HG02884 (cell line): ENCODE results near the gene TPH2.

Source experiments
- ATAC-seq: cut with Tn5 transposase; IDR thresholded peaks from one replicate; pipeline ENCODE4 v1.9.1; 2021; ENCODE audit warnings: mild to moderate bottlenecking, moderate library complexity; ENCODE audit not compliant: unreplicated experiment

The TPH2 gene

DNA sequence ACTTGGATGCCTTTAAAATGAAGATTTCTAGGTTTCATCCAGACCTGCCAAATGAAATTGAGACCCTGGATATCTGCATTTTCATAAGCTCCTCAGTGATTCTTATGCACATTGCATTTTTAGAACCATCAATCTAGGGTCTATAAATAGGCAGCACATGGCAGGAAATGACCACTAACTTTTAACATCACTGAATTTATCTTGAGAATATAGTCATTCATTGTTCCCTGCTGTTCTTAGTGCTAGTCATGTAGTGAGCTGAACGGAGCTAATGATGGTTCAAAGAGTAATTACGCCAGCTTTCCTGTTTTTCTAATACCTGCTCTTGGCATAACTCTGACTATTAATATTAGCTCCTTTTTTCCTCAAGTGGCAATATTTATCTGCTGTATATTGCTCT lies 91.6 kb downstream of the TPH2 start:
- ATAC-seq = no peak

GRCh38 chr12:72031066-72031465 lies 92.4 kb downstream of the TPH2 start:
- ATAC-seq = no peak

DNA sequence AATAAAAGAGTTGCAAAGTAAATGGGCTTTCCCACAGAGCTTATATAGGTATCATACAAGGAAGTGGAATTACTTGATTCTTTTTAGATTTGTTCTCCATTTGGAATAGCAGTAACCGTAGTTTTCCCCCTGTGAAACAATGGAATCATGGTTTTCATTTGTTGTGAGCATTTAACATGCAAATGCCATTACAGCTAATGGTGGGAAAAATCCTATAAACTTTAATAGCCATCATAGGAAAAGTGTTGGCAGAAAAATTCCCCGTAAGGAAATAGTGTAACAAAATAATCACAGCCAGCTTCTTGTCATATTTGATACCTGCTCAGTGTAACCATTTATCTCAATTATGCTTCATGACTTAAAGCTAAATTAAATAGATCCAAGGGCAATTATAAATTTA lies 95.3 kb downstream of the TPH2 start:
- ATAC-seq = no peak

- ATAC-seq = no peak
Observed at GRCh38 chr12:72035625-72036024, 97.0 kb downstream of the TPH2 start.

DNA sequence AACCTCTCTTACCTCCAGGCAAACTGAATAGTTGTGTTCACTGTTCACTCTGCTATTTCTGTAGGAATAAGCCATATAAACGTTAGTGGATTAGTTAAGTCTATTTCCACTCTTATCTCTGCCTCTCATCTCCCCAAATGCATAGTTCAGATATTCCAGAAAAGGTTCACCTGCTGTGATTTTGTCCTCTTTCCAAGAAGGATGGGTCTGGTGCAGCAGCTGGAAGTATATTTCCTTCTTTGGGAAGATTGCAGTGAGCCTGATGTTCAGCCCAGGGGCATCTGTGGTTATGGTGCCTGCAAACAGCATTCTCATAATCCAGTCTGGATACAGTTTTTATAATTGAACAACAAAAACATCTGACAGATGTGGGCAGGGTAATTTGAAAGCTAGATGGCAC lies 97.7 kb downstream of the TPH2 start:
- ATAC-seq = no peak

DNA sequence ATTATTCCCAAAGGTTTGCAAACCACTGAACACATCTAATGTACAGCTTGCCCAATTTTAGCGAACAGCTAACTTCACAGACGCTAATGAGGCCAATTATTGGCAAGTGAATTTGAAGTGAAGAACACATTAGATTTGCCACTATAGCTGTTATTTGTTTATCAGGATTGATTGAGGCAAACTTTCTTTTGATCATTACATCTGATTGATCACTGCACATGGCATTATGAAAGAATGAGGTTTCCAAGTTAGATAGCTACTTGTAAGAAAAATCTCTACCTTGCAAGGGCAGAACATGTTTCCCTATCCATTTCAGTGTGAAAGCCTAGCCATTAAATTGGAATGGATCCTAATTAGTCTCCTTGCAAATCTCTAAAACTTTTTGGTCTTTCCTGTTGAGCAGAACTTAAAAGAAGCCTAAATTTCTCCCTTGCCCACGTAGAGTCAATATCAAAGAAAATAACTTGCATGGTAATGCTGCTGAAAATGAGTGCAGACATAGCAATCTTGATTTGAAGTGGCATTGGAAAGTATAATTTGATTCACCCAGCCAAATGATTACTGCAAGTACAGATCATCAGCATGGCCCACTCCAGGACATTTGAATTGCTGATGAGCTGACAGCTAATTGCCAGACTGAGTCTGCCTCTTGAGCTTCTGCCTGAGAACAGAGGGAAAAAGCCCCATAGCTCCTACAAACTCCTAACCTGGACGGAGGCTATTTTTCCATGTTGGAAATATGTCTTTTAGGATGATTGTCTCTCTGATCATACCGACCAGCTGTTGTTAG lies 98.6 kb downstream of the TPH2 start:
- ATAC-seq = no peak

DNA sequence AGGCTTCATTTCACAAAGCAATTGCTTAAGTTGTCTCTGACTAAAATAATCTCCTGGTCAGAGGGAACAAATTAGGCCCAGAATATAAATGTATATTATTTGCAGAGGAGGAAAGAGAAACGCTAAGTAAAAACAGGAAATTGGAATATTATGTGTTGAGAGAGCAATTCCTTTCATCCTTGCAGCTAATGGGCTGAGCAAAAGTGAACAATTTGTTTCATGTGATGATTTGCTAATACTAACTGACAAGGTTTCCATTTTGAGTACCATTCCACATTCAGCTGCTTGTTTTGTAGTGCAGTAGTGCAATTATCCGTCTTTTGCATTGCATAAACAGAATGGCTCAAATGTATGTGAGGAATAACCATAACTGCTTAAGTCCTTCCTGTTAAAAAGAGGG lies 103.2 kb downstream of the TPH2 start:
- ATAC-seq = no peak

GRCh38 chr12:72053604-72054003 lies 115.0 kb downstream of the TPH2 start:
- no peak for ATAC-seq

GRCh38 chr12:72054511-72054910 lies 115.9 kb downstream of the TPH2 start:
- ATAC-seq = no peak

- ATAC-seq = no peak
Observed at GRCh38 chr12:72057330-72057914, 118.8 kb downstream of the TPH2 start.

DNA sequence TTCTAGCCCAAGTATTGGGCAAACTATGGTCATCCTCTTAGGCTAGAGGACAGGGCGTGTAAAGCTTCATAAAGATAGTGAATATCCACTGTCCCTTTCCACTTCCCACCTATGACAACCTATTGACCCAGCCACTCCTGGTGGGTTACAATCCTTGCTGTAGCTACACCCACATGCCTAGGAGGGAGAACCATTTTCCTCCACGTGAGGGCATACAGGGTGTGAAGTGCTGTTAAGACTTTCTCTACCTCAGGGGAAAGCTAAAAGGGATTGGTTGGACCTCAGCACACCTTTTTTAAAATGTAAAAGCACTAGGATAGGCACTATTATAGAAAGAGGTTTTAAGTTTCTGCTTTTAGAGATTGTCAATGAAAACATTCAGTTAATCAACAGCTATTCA lies 124.4 kb downstream of the TPH2 start:
- ATAC-seq = no peak

- no peak for ATAC-seq
Observed at GRCh38 chr12:72071030-72071429, 132.4 kb downstream of the TPH2 start.

GRCh38 chr12:72072592-72073212 lies 134.1 kb downstream of the TPH2 start:
- ATAC-seq = no peak

DNA sequence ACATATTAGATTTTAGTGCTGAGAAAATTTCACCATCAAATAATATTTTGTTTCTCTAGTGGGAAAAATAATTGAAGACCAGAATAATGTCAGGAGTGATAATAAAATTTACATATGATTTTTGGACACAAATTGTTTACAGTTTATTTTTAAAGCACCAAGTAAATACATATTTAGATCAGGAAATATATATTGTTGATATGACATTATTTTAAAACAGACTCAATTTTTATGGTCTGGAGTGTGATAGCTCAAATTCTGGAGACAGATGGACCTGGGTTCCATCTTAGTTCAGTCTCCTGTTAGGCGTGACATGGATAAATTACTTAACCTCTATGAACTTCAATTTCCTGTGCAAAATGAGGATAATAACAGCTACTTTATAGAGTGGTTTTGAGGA lies 135.4 kb downstream of the TPH2 start:
- ATAC-seq = no peak

- ATAC-seq = no peak
Observed at GRCh38 chr12:72074956-72075355, 136.3 kb downstream of the TPH2 start.

GRCh38 chr12:72075401-72075800 lies 136.8 kb downstream of the TPH2 start:
- ATAC-seq = no peak

GRCh38 chr12:72075891-72076557 lies 137.4 kb downstream of the TPH2 start:
- no peak for ATAC-seq

DNA sequence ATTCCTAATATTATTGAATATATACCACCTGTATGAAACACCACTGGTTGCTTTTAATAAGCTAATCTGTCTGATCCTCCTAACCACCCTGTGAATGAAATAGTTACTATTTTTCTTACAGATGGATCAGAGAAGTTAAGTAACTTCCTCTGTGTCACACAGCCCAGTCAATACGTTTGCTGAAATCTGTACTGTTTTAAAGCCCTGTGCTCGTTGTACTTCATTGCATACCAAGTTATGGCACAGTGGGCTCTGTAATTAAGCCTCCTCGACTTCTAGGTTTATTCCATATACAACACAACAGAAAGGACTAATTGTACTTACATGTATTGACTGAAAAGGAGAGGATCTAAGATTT lies 137.9 kb downstream of the TPH2 start:
- no peak for ATAC-seq

DNA sequence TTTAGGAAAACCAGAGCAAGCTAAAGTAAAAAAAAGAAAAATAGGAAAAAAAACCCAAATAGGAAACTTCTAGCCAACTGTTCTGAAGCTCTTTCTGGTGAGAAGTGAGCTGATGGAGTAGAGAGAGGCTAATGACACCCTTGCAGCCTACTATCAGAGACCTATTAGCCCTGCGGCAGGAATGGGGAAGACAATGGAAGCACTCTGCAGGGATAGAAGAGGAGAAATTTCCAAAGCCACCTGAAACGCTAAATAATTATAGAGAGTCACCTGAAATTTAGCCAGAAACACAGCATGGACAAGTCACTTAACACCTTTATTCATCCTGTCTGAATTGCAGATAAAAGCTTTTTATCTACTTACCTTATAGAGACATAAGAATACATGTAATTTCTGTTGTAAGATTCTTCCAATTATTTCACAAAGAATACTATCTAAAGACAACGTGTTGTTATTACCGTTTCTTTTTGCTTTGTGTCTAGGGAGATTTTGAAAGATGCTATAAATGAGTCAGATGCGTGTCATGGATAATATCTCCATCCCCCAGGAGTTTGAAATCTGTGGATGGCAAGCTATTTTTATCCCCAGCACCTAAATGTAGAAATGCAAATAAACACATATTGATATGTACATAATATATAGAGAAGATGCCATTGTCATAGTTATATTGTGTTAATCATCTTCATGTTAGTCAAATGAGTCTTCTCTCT lies 138.6 kb downstream of the TPH2 start:
- no peak for ATAC-seq

GRCh38 chr12:72081777-72082176 lies 143.1 kb downstream of the TPH2 start:
- no peak for ATAC-seq
